ENCODE data around the gene EYS. TPM values are rescaled to one million over a fixed set of nuclear protein-coding genes. Genes with fewer than 3 reads are reported as not detected.
"Not testable (repeated sequence)": the region's sequence is repeated elsewhere in the genome, so short reads cannot be mapped to it uniquely, and the experiment has no call there.

EYS gene
- total RNA-seq, 3 donors from 2014 or later, result 1.3 to 2.9 TPM; not detected in 1

- no peaks in the 10 kb centered on the region for H3K9me3 ChIP-seq
- no peak overlapping the region for H3K4me3 ChIP-seq
- H3K36me3 ChIP-seq, result no peaks in the 10 kb centered on the region
- no peaks in the 10 kb centered on the region for H3K4me1 ChIP-seq
- DNase-seq (ENCODE audit: low spot score in 2 of 2), result peak in 1 of 2 donors; percentile 18
- intact Hi-C loops (cut with DNase I; ENCODE audit: low total_unique reads), result no loop called here
- H3K27me3 ChIP-seq, result no peaks in the 10 kb centered on the region
- TF ChIP-seq POLR2A (IDR thresholded peaks at IDR 0.05) (no peak), POLR2AphosphoS5 (IDR thresholded peaks at IDR 0.05) (no peak), CTCF (IDR thresholded peaks at IDR 0.05) (no peak)
- peak overlapping the region in 1 of 2 donors; percentile 55 for H3K27ac ChIP-seq
Measured at GRCh38 chr6:63899550-63899949, 1807.5 kb downstream of the EYS start.

GRCh38 chr6:63897952-63898351, 1809.1 kb downstream of the EYS start:
- TF ChIP-seq POLR2AphosphoS5 (IDR thresholded peaks at IDR 0.05) (no peak), POLR2A (IDR thresholded peaks at IDR 0.05) (no peak), CTCF (IDR thresholded peaks at IDR 0.05) (no peak)
- Histone ChIP-seq H3K27me3 (no peaks in the 10 kb centered on the region), H3K27ac (no peak overlapping the region), H3K36me3 (no peaks in the 10 kb centered on the region), H3K9me3 (no peaks in the 10 kb centered on the region), H3K4me1 (no peaks in the 10 kb centered on the region), H3K4me3 (no peak overlapping the region)
- no peak for DNase-seq (ENCODE audit: low spot score in 2 of 2)
- intact Hi-C loops (cut with DNase I; ENCODE audit: low total_unique reads), result no loop called here

- H3K36me3 ChIP-seq, result no peaks in the 10 kb centered on the region
- DNase-seq (ENCODE audit: low spot score in 2 of 2), result no peak
- H3K4me1 ChIP-seq, result no peaks in the 10 kb centered on the region
- no peaks in the 10 kb centered on the region for H3K27me3 ChIP-seq
- TF ChIP-seq CTCF (IDR thresholded peaks at IDR 0.05), result no peak
- TF ChIP-seq POLR2A (IDR thresholded peaks at IDR 0.05), result no peak
- TF ChIP-seq POLR2AphosphoS5 (IDR thresholded peaks at IDR 0.05), result no peak
- intact Hi-C loops (cut with DNase I; ENCODE audit: low total_unique reads), result no loop called here
- H3K27ac ChIP-seq, result no peak overlapping the region
- no peak overlapping the region for H3K4me3 ChIP-seq
- no peaks in the 10 kb centered on the region for H3K9me3 ChIP-seq
Measured at GRCh38 chr6:63897459-63897858, 1809.6 kb downstream of the EYS start.

GRCh38 chr6:63888416-63888815, 1818.6 kb downstream of the EYS start:
- H3K27me3 ChIP-seq, result no peaks in the 10 kb centered on the region
- no peaks in the 10 kb centered on the region for H3K4me1 ChIP-seq
- no peaks in the 10 kb centered on the region for H3K9me3 ChIP-seq
- TF ChIP-seq POLR2AphosphoS5 (IDR thresholded peaks at IDR 0.05) (no peak), CTCF (IDR thresholded peaks at IDR 0.05) (no peak), POLR2A (IDR thresholded peaks at IDR 0.05) (no peak)
- no peaks in the 10 kb centered on the region for H3K36me3 ChIP-seq
- DNase-seq (ENCODE audit: low spot score in 2 of 2), result no peak
- H3K27ac ChIP-seq, result no peak overlapping the region
- intact Hi-C loops (cut with DNase I; ENCODE audit: low total_unique reads), result no loop called here
- no peak overlapping the region for H3K4me3 ChIP-seq

GRCh38 chr6:63887804-63888203, 1819.2 kb downstream of the EYS start:
- H3K4me1 ChIP-seq; intact Hi-C loops (cut with DNase I; ENCODE audit: low total_unique reads); H3K9me3 ChIP-seq; H3K4me3 ChIP-seq; DNase-seq (ENCODE audit: low spot score in 2 of 2); H3K27ac ChIP-seq; H3K36me3 ChIP-seq; H3K27me3 ChIP-seq: not testable (repeated sequence)

Data from breast epithelium (tissue), 4 donors.